Activated naive CD8-positive, alpha-beta T cell treated with anti-CD3 and anti-CD28 coated beads, Interleukin-2, amount 50 U/mL, for 24 hours (primary cell): ENCODE results near the gene TAAR6.

Experiments used
- ATAC-seq: fragments of 150-1000 bp; cut with Tn5 transposase; one replicate; pipeline ENCODE4 v1.10.0; 2021
- DNase-seq: peaks from one replicate; pipeline ENCODE4 v3.0.0; 2021
- H3K27ac Mint-ChIP-seq: one replicate; pipeline ENCODE4 v1.8.0; 2021; ENCODE audit warnings: mild to moderate bottlenecking, mixed read lengths
- H3K27me3 Mint-ChIP-seq: one replicate; pipeline ENCODE4 v1.8.0; 2021; ENCODE audit warnings: mixed read lengths
- H3K36me3 Mint-ChIP-seq: one replicate; pipeline ENCODE4 v1.8.0; 2021; ENCODE audit warnings: low read depth, mixed read lengths
- H3K4me1 Mint-ChIP-seq: one replicate; pipeline ENCODE4 v1.8.0; 2021; ENCODE audit warnings: mixed read lengths
- H3K4me3 Mint-ChIP-seq: one replicate; pipeline ENCODE4 v1.8.0; 2021; ENCODE audit warnings: mild to moderate bottlenecking, moderate library complexity, mixed read lengths
- H3K9me3 Mint-ChIP-seq: one replicate; pipeline ENCODE4 v1.8.0; 2021; ENCODE audit warnings: mixed read lengths

The TAAR6 gene

GRCh38 chr6:132611616-132612015 is 41.5 kb downstream of the TAAR6 start:
- no peak for ATAC-seq
- Mint-ChIP-seq H3K36me3 (no peaks in the 10 kb centered on the region), H3K4me3 (no peak overlapping the region), H3K4me1 (peaks cover 3% of the 10 kb centered on the region), H3K27me3 (no peaks in the 10 kb centered on the region), H3K9me3 (no peaks in the 10 kb centered on the region), H3K27ac (no peak overlapping the region)
- DNase-seq = no peak

GRCh38 chr6:132612449-132613108 is 42.5 kb downstream of the TAAR6 start:
- H3K9me3 Mint-ChIP-seq = no peaks in the 10 kb centered on the region
- H3K27ac Mint-ChIP-seq = no peak overlapping the region
- H3K4me1 Mint-ChIP-seq = peaks cover 3% of the 10 kb centered on the region
- ATAC-seq (no peak), DNase-seq (no peak)
- H3K4me3 Mint-ChIP-seq = no peak overlapping the region
- no peaks in the 10 kb centered on the region for H3K36me3 Mint-ChIP-seq
- H3K27me3 Mint-ChIP-seq = peaks cover 1% of the 10 kb centered on the region

- H3K27ac Mint-ChIP-seq = no peak overlapping the region
- DNase-seq (no peak), ATAC-seq (no peak)
- H3K4me3 Mint-ChIP-seq = peak overlapping the region; percentile 61
- H3K4me1 Mint-ChIP-seq = peaks cover 3% of the 10 kb centered on the region
- H3K36me3 Mint-ChIP-seq = no peaks in the 10 kb centered on the region
- H3K9me3 Mint-ChIP-seq = no peaks in the 10 kb centered on the region
- peaks cover 3% of the 10 kb centered on the region for H3K27me3 Mint-ChIP-seq
These were observed 44.4 kb downstream of the TAAR6 start for GRCh38 chr6:132614554-132614953.

DNA sequence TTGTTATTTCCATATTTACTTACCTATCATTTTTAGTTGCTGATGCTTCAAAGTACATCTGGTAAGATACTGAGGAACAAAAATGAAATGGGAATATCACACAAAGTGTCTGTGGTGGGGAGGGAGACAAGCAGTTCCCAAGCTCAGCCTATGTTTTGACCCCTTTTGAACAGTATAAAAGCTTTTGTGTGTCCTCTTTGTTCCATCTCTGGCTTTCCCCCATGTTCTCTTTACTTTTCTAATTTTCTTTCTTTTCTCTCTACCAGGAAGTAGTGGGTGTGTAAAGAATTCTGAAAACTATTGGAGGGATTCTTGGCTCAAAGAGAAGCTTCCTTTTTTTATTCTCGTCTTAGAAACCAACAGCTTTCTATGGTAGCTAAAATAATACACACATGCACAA is 46.6 kb downstream of the TAAR6 start:
- Mint-ChIP-seq H3K27me3 (peaks cover 3% of the 10 kb centered on the region), H3K9me3 (no peaks in the 10 kb centered on the region), H3K36me3 (no peaks in the 10 kb centered on the region), H3K4me3 (no peak overlapping the region), H3K27ac (no peak overlapping the region), H3K4me1 (peaks cover 3% of the 10 kb centered on the region)
- DNase-seq (no peak), ATAC-seq (no peak)
